WTC11 (cell line): ENCODE data around the gene CEP70. TPM values are rescaled to one million over a fixed set of nuclear protein-coding genes. Genes with fewer than 3 reads are reported as not detected.

Experiments
- ATAC-seq: fragments of 200-7000 bp; cut with Tn5 transposase; 2 replicates; pipeline ENCODE4 v1.10.0; 2021; ENCODE audit warnings: mild to moderate bottlenecking, moderate library complexity
- CTCF ChIA-PET: fragments of 300-600 bp; sonication (Branson Sonifier 250); formaldehyde crosslinking; loops from one replicate; lab custom pipeline; 2021; ENCODE audit warnings: antibody characterized with exemption; lab: Charles Lee
- POLR2A ChIA-PET: fragments of 350-600 bp; sonication (Branson Sonifier 250); formaldehyde crosslinking; loops from one replicate; lab custom pipeline; 2021; ENCODE audit warnings: antibody characterized with exemption; lab: Charles Lee
- DNase-seq: peaks from one replicate; pipeline ENCODE4 v3.0.0; 2021; ENCODE audit warnings: low spot score
- H3K27ac Mint-ChIP-seq: 2 replicates; pipeline ENCODE4 v1.8.0; 2021; ENCODE audit warnings: mixed read lengths
- H3K27me3 Mint-ChIP-seq: 2 replicates; pipeline ENCODE4 v1.8.0; 2021; ENCODE audit warnings: low read depth, mild to moderate bottlenecking, moderate library complexity, mixed read lengths
- H3K36me3 Mint-ChIP-seq: 2 replicates; pipeline ENCODE4 v1.8.0; 2021; ENCODE audit warnings: mixed read lengths
- H3K4me1 Mint-ChIP-seq: 2 replicates; pipeline ENCODE4 v1.8.0; 2022; ENCODE audit warnings: mixed read lengths
- H3K4me3 Mint-ChIP-seq: 2 replicates; pipeline ENCODE4 v1.8.0; 2021; ENCODE audit warnings: mild to moderate bottlenecking, moderate library complexity, mixed read lengths
- H3K9me3 Mint-ChIP-seq: 2 replicates; pipeline ENCODE4 v1.8.0; 2021; ENCODE audit warnings: mixed read lengths
- ARID4B ChIP-seq: sonication (generic); formaldehyde crosslinking; IDR thresholded peaks from 2 replicates; pipeline ENCODE4 v1.8.0; 2023; ENCODE audit warnings: missing genetic modification reagents, mild to moderate bottlenecking, borderline replicate concordance
- ATF2 ChIP-seq: sonication (generic); formaldehyde crosslinking; IDR thresholded peaks from 2 replicates; pipeline ENCODE4 v1.8.1; 2022; ENCODE audit warnings: low read depth, missing genetic modification reagents, borderline replicate concordance
- CBFB ChIP-seq: sonication (generic); formaldehyde crosslinking; IDR thresholded peaks from 2 replicates; pipeline ENCODE4 v1.8.1; 2022; ENCODE audit warnings: mild to moderate bottlenecking, low read depth, missing genetic modification reagents
- CTCF ChIP-seq: fragments of 200-600 bp; IDR thresholded peaks from 2 replicates; pipeline ENCODE4 v1.8.0; 2022; ENCODE audit warnings: antibody characterized with exemption
- FOXJ3 ChIP-seq: sonication (generic); formaldehyde crosslinking; IDR thresholded peaks from 2 replicates; pipeline ENCODE4 v1.9.0; 2021; ENCODE audit warnings: missing genetic modification reagents, mild to moderate bottlenecking, borderline replicate concordance
- FOXP4 ChIP-seq: sonication (generic); formaldehyde crosslinking; IDR thresholded peaks from 2 replicates; pipeline ENCODE4 v1.8.0; 2022; ENCODE audit warnings: mild to moderate bottlenecking, missing genetic modification reagents
- GTF2I ChIP-seq: fragments of 250-450 bp; sonication (Bioruptor Pico); conservative IDR thresholded peaks from 2 replicates; pipeline ENCODE4 v1.4.0; 2021; ENCODE audit warnings: mild to moderate bottlenecking
- KAT7 ChIP-seq: sonication (generic); formaldehyde crosslinking; IDR thresholded peaks from 2 replicates; pipeline ENCODE4 v1.8.1; 2023; ENCODE audit warnings: missing genetic modification reagents, mild to moderate bottlenecking, borderline replicate concordance
- MYBL2 ChIP-seq: sonication (generic); formaldehyde crosslinking; IDR thresholded peaks from 2 replicates; pipeline ENCODE4 v1.8.1; 2023; ENCODE audit warnings: mild to moderate bottlenecking, moderate library complexity, missing genetic modification reagents
- NFE2L1 ChIP-seq: sonication (generic); formaldehyde crosslinking; IDR thresholded peaks from 2 replicates; pipeline ENCODE4 v1.8.1; 2023; ENCODE audit warnings: missing genetic modification reagents
- PRRX2 ChIP-seq: fragments of 250-450 bp; sonication (Bioruptor Pico); IDR thresholded peaks from 2 replicates; pipeline ENCODE4 v1.8.0; 2021; ENCODE audit warnings: mild to moderate bottlenecking
- ZBTB21 ChIP-seq: sonication (generic); formaldehyde crosslinking; IDR thresholded peaks from 2 replicates; pipeline ENCODE4 v1.8.1; 2023; ENCODE audit warnings: mild to moderate bottlenecking, missing genetic modification reagents, borderline replicate concordance
- ZNF281 ChIP-seq: sonication (generic); formaldehyde crosslinking; IDR thresholded peaks from 2 replicates; pipeline ENCODE4 v1.8.0; 2023; ENCODE audit warnings: mild to moderate bottlenecking, missing genetic modification reagents
- ZNF396 ChIP-seq: fragments of 250-450 bp; sonication (Bioruptor Pico); IDR thresholded peaks from 2 replicates; pipeline ENCODE4 v1.8.0; 2021; ENCODE audit warnings: mild to moderate bottlenecking, moderate library complexity, borderline replicate concordance
- ZNF423 ChIP-seq: fragments of 250-450 bp; sonication (Bioruptor Pico); IDR thresholded peaks from 2 replicates; pipeline ENCODE4 v2.1.2; 2022; ENCODE audit warnings: mild to moderate bottlenecking, moderate library complexity
- ZNF425 ChIP-seq: fragments of 250-450 bp; sonication (Bioruptor Pico); conservative IDR thresholded peaks from 2 replicates; pipeline ENCODE4 v1.9.0; 2021; ENCODE audit warnings: mild to moderate bottlenecking
- ZNF671 ChIP-seq: fragments of 250-450 bp; sonication (Bioruptor Pico); IDR thresholded peaks from 2 replicates; pipeline ENCODE4 v1.8.0; 2021; ENCODE audit warnings: mild to moderate bottlenecking
- total RNA-seq: library from RNA; stranded (reverse); gene quantifications from 3 replicates; pipeline ENCODE4 v1.2.3, GENCODE V29; 2021

CEP70 gene
- total RNA-seq, 1 experiment from 2014 or later = 27.2 TPM

- DNase-seq (peak; percentile 71), ATAC-seq (peak; percentile 91)
- ChIA-PET CTCF (interaction anchor here (0.6 to 2.7 kb wide), 66 partner anchors 11 to 829 kb away, joined by 3 to 58 read pairs (median 4); partner anchors contain the start of genes CEP70 and ESYT3), POLR2A (interaction anchor here (1.1 kb wide), 1 partner anchor 114 kb away, joined by 3 read pairs; the partner anchor contains the start of gene CEP70)
- Mint-ChIP-seq H3K4me1 (peaks cover 4% of the 10 kb centered on the region), H3K27me3 (no peaks in the 10 kb centered on the region; the same call in 1 of the 2 replicates), H3K36me3 (peaks cover 8% of the 10 kb centered on the region), H3K4me3 (no peak overlapping the region), H3K27ac (no peak overlapping the region), H3K9me3 (peaks cover 12% of the 10 kb centered on the region)
- no peak for TF ChIP-seq FOXP4 (CRISPR knock-in tag)
- TF ChIP-seq CTCF = peak; percentile 57
Observed at GRCh38 chr3:138479438-138479863, 114.6 kb downstream of the CEP70 start.

- Mint-ChIP-seq H3K27ac (no peak overlapping the region), H3K36me3 (no peaks in the 10 kb centered on the region), H3K27me3 (no peaks in the 10 kb centered on the region), H3K9me3 (peaks cover 4% of the 10 kb centered on the region), H3K4me3 (no peak overlapping the region), H3K4me1 (peaks cover 4% of the 10 kb centered on the region)
- ChIA-PET CTCF (interaction anchor here (1.5 to 2.7 kb wide), 2 partner anchors 27 to 445 kb away, joined by 4 to 58 read pairs; no protein-coding TSS in a partner anchor), POLR2A (no interaction called here)
- DNase-seq (no peak), ATAC-seq (no peak)
- TF ChIP-seq FOXJ3 (CRISPR knock-in tag) = no peak
- TF ChIP-seq CBFB (CRISPR knock-in tag) = no peak
- no peak for TF ChIP-seq ATF2 (CRISPR knock-in tag)
- no peak for TF ChIP-seq PRRX2
- no peak for TF ChIP-seq ZNF425 (CRISPR knock-in tag)
- TF ChIP-seq KAT7 (CRISPR knock-in tag) = no peak
- TF ChIP-seq NFE2L1 = no peak
- TF ChIP-seq GTF2I (CRISPR knock-in tag) = no peak
- TF ChIP-seq ZNF423 (CRISPR knock-in tag) = no peak
- no peak for TF ChIP-seq ZBTB21 (CRISPR knock-in tag)
Observed at GRCh38 chr3:138477801-138478200, 116.3 kb downstream of the CEP70 start.

- no peak overlapping the region for H3K27ac Mint-ChIP-seq
- no peak overlapping the region for H3K4me3 Mint-ChIP-seq
- H3K36me3 Mint-ChIP-seq = no peaks in the 10 kb centered on the region
- no peak for DNase-seq
- H3K4me1 Mint-ChIP-seq = peaks cover 4% of the 10 kb centered on the region
- POLR2A ChIA-PET = no interaction called here
- H3K27me3 Mint-ChIP-seq = no peaks in the 10 kb centered on the region
- no peaks in the 10 kb centered on the region for H3K9me3 Mint-ChIP-seq
- ATAC-seq = no peak
- CTCF ChIA-PET = interaction anchor here (1.5 to 2.7 kb wide), 2 partner anchors 26 to 445 kb away, joined by 4 to 58 read pairs; no protein-coding TSS in a partner anchor
- TF ChIP-seq MYBL2 (CRISPR knock-in tag) (no peak), ARID4B (CRISPR knock-in tag) (no peak), KAT7 (CRISPR knock-in tag) (no peak), FOXJ3 (CRISPR knock-in tag) (no peak), ZNF281 (CRISPR knock-in tag) (no peak), ZNF671 (CRISPR knock-in tag) (no peak), ZNF396 (no peak)
Observed at GRCh38 chr3:138477120-138477519, 116.9 kb downstream of the CEP70 start.
